Stimulated activated CD4-positive, alpha-beta T cell treated with anti-CD3 and anti-CD28 coated beads, Interleukin-2, amount 100 ng/mL, for 48 hours (primary cell): Measurements from ENCODE around the gene DSG3.

Experiments
- DNase-seq, 2 donors: peaks; one replicate each; pipeline ENCODE4 v3.0.0-alpha.2; 2020

DSG3 gene

GRCh38 chr18:31430554-31430953, 17.0 kb upstream of the DSG3 start:
- DNase-seq = no peak

GRCh38 chr18:31432316-31432715, 15.2 kb upstream of the DSG3 start:
- no peak for DNase-seq

GRCh38 chr18:31436825-31437224, 10.7 kb upstream of the DSG3 start:
- DNase-seq = no peak

- DNase-seq = no peak
Observed at GRCh38 chr18:31438402-31438801, 9.1 kb upstream of the DSG3 start.

- no peak for DNase-seq
Observed at GRCh38 chr18:31439807-31440325, 7.7 kb upstream of the DSG3 start.

- DNase-seq = no peak
Observed at GRCh38 chr18:31440787-31441186, 6.8 kb upstream of the DSG3 start.

- DNase-seq = no peak
Observed at GRCh38 chr18:31441493-31441892, 6.0 kb upstream of the DSG3 start.

GRCh38 chr18:31444142-31444541, 3.4 kb upstream of the DSG3 start:
- DNase-seq = no peak

GRCh38 chr18:31445908-31446307, 1.6 kb upstream of the DSG3 start:
- no peak for DNase-seq

GRCh38 chr18:31446854-31447253, 687 bp upstream of the DSG3 start:
- DNase-seq = no peak

- no peak for DNase-seq
Observed at GRCh38 chr18:31450409-31450808, 2.9 kb downstream of the DSG3 start.

- no peak for DNase-seq
Observed at GRCh38 chr18:31451625-31452024, 4.1 kb downstream of the DSG3 start.

- no peak for DNase-seq
Observed at GRCh38 chr18:31454066-31454708, 6.6 kb downstream of the DSG3 start.

GRCh38 chr18:31469629-31470028, 22.1 kb downstream of the DSG3 start:
- no peak for DNase-seq

- no peak for DNase-seq
Observed at GRCh38 chr18:31478688-31479087, 31.1 kb downstream of the DSG3 start.

GRCh38 chr18:31482051-31482450, 34.5 kb downstream of the DSG3 start:
- no peak for DNase-seq

GRCh38 chr18:31483396-31483795, 35.9 kb downstream of the DSG3 start:
- DNase-seq = no peak

- DNase-seq = no peak
Observed at GRCh38 chr18:31484461-31484860, 36.9 kb downstream of the DSG3 start.

- DNase-seq = no peak
Observed at GRCh38 chr18:31486165-31486564, 38.6 kb downstream of the DSG3 start.

GRCh38 chr18:31487246-31488015, 39.9 kb downstream of the DSG3 start:
- DNase-seq = no peak

- no peak for DNase-seq
Observed at GRCh38 chr18:31489311-31489710, 41.8 kb downstream of the DSG3 start.

GRCh38 chr18:31490387-31490786, 42.8 kb downstream of the DSG3 start:
- no peak for DNase-seq

- DNase-seq = no peak
Observed at GRCh38 chr18:31490833-31491232, 43.3 kb downstream of the DSG3 start.

GRCh38 chr18:31491586-31491985, 44.0 kb downstream of the DSG3 start:
- DNase-seq = no peak

GRCh38 chr18:31492671-31493070, 45.1 kb downstream of the DSG3 start:
- DNase-seq = no peak
